ENCODE measurements around the gene GGA2. TPM values are rescaled to one million over a fixed set of nuclear protein-coding genes. Genes with fewer than 3 reads are reported as not detected.
"Not testable (repeated sequence)": the region's sequence is repeated elsewhere in the genome, so short reads cannot be mapped to it uniquely, and the experiment has no call there.

GGA2 gene
- total RNA-seq, 6 donors from 2014 or later = 84.4 to 197 (median 164) TPM

DNA sequence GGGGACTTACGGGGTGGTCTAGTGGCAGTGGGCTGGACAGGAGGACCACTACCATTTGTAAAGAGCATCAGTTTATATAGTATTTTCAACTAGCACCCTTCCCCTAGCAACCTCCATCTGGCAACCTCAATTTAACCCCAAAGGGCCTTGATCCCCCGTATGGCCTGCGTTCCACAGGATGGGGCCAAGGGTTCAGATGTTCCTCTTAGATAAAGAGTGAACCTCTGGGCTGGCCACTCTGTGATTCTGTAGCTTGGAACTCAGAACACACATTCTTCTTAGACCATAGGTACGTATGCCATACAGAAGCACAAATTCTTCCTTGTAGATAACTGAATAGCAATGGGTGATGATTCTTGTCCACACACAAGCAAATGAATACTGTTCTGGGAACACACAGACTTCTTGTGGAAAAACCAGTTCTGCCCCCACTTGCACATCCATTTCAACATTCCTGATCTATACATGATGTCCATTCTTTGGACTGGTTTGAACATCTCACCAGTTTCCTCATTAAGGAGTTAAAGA is 1.9 kb upstream of the GGA2 start:
- DNase-seq (no peak), ATAC-seq (ENCODE audit: low FRiP score in 2 of 2) (no peak)
- TF ChIP-seq EP300 (IDR thresholded peaks at IDR 0.05) = no peak
- TF ChIP-seq POLR2A (IDR thresholded peaks at IDR 0.05) = no peak
- WGBS, 2 donors = 94 to 95% methylated on average over 4 of the region's 4 CpGs
- Histone ChIP-seq H3K4me1 (peaks cover 18 to 31% (median 22%) of the 10 kb centered on the region in 4 donors), H3K36me3 (no peaks in the 10 kb centered on the region), H3K27me3 (no peaks in the 10 kb centered on the region), H3K9me3 (no peaks in the 10 kb centered on the region), H3K4me3 (no peak overlapping the region), H3K27ac (no peak overlapping the region)

DNA sequence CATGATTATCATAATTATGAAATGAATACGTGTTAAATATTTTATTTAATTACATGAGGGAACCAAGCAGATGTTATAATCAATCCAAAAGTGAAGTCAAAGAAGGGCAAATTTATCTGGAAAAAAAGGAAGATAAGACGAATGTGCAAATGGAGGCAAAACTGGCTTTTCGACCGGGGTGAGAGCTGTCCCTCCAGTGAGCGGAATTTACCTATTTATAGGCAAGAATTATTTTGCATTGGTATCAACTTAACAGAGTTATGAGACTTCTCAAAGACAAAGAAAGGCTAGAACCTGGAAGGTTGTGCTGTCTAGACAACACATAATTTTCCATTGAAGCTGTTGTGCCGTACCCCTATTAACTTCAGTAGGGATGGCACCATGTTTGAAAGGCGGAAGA is 1.4 kb upstream of the GGA2 start:
- DNase-seq (no peak), ATAC-seq (ENCODE audit: low FRiP score in 2 of 2) (no peak)
- no peaks in the 10 kb centered on the region for H3K27me3 ChIP-seq
- peaks cover 21 to 36% (median 25%) of the 10 kb centered on the region in 4 donors for H3K4me1 ChIP-seq
- no peaks in the 10 kb centered on the region for H3K9me3 ChIP-seq
- H3K4me3 ChIP-seq = no peak overlapping the region
- WGBS, 2 donors = 93 to 95% methylated on average over 7 of the region's 7 CpGs
- TF ChIP-seq, protein P1, sequence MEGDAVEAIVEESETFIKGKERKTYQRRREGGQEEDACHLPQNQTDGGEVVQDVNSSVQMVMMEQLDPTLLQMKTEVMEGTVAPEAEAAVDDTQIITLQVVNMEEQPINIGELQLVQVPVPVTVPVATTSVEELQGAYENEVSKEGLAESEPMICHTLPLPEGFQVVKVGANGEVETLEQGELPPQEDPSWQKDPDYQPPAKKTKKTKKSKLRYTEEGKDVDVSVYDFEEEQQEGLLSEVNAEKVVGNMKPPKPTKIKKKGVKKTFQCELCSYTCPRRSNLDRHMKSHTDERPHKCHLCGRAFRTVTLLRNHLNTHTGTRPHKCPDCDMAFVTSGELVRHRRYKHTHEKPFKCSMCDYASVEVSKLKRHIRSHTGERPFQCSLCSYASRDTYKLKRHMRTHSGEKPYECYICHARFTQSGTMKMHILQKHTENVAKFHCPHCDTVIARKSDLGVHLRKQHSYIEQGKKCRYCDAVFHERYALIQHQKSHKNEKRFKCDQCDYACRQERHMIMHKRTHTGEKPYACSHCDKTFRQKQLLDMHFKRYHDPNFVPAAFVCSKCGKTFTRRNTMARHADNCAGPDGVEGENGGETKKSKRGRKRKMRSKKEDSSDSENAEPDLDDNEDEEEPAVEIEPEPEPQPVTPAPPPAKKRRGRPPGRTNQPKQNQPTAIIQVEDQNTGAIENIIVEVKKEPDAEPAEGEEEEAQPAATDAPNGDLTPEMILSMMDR (IDR thresholded peaks at IDR 0.05) = no peak
- TF ChIP-seq POLR2A (IDR thresholded peaks at IDR 0.05) = no peak
- no peak for TF ChIP-seq EP300 (IDR thresholded peaks at IDR 0.05)
- TF ChIP-seq POLR2AphosphoS5 (IDR thresholded peaks at IDR 0.05) = no peak
- H3K27ac ChIP-seq = no peak overlapping the region
- H3K36me3 ChIP-seq = no peaks in the 10 kb centered on the region

DNA sequence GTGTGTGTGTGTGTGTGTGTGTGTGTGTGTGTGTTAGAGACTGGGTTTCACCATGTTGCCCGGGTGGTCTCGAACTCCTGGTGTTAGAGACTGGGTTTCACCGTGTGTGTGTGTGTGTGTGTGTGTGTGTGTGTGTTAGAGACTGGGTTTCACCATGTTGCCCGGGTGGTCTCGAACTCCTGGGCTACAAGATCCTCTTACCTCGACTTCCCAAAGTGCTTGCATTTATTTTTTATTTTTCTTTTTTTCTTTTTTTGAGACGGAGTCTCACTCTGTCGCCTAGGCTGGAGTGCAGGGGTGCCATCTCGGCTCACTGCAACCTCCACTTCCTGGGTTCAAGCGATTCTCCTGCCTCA is 599 bp upstream of the GGA2 start:
- WGBS, 2 donors = 69% methylated on average over 8 to 10 of the region's 10 CpGs
- Histone ChIP-seq H3K27ac (peak overlapping the region in 3 of 4 donors; percentile 86 to 92 (median 91)), H3K4me3 (peak overlapping the region in 3 of 4 donors; percentile 79 to 99 (median 91)), H3K4me1 (peaks cover 24 to 45% (median 30%) of the 10 kb centered on the region in 4 donors)
- not testable (repeated sequence) for ATAC-seq (ENCODE audit: low FRiP score in 2 of 2); H3K9me3 ChIP-seq; H3K36me3 ChIP-seq; H3K27me3 ChIP-seq; DNase-seq

DNA sequence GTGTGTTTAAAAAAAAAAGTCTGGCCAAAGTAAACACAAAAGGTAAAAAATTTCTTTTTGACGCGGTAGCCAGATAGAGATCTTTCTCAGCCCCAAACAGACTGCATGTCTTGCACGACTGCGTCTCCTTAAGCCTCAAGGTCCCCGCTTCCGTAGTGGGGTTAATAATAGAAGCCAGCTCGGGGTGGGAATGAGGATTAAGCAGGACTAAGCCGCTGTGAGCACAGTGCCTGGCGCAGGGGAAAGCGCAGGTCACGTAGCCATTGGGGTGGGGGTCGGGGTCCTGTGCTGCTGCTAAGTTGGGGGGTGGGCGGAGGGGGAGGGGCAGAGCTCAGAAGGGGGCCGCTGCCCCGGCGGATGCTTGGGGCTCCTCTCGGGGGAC is 521 bp downstream of the GGA2 start:
- ATAC-seq (ENCODE audit: low FRiP score in 2 of 2) (peak; percentile 50 to 55), DNase-seq (peak in 1 of 2 donors; percentile 33)
- no peaks in the 10 kb centered on the region for H3K27me3 ChIP-seq
- H3K4me1 ChIP-seq = peaks cover 35 to 56% (median 39%) of the 10 kb centered on the region in 4 donors
- peak overlapping the region; percentile 79 to 99 (median 90) for H3K4me3 ChIP-seq
- H3K9me3 ChIP-seq = no peaks in the 10 kb centered on the region
- H3K36me3 ChIP-seq = no peaks in the 10 kb centered on the region
- TF ChIP-seq POLR2AphosphoS5 (IDR thresholded peaks at IDR 0.05) (no peak), POLR2A (IDR thresholded peaks at IDR 0.05) (no peak), EP300 (IDR thresholded peaks at IDR 0.05) (no peak)
- TF ChIP-seq, protein P1 (IDR thresholded peaks at IDR 0.05) = no peak
- WGBS, 2 donors = 0 to 1% methylated on average over 9 to 12 of the region's 17 CpGs
- peak overlapping the region; percentile 86 to 92 (median 92) for H3K27ac ChIP-seq

DNA sequence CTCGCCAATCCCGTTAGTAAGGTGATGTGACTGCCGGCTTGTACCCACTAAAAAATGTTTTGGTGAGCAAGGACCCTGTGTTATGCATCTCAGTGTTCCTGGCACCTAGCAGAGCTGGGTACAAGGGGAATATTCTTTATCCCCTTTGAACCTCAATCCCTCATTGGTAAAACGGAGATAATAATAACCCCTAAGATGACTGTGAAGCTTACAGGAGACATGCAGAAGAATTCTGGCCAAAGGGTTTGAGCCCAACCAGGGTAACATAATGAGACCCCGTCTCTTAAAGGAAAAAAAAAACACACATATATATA is 896 bp downstream of the GGA2 start:
- Histone ChIP-seq H3K36me3 (no peaks in the 10 kb centered on the region), H3K27me3 (no peaks in the 10 kb centered on the region), H3K9me3 (no peaks in the 10 kb centered on the region), H3K4me1 (peaks cover 39 to 60% (median 42%) of the 10 kb centered on the region in 4 donors), H3K27ac (peak overlapping the region; percentile 86 to 92 (median 92)), H3K4me3 (peak overlapping the region; percentile 79 to 99 (median 90))
- ATAC-seq (ENCODE audit: low FRiP score in 2 of 2) (no peak), DNase-seq (no peak)
- TF ChIP-seq POLR2AphosphoS5 (IDR thresholded peaks at IDR 0.05) (no peak), POLR2A (IDR thresholded peaks at IDR 0.05) (no peak), EP300 (IDR thresholded peaks at IDR 0.05) (no peak)
- TF ChIP-seq, protein P1 (IDR thresholded peaks at IDR 0.05) = no peak
- WGBS, 2 donors = 3 to 7% methylated on average over 5 of the region's 5 CpGs
